ENCODE results near the gene LSM7. TPM values are rescaled to one million over a fixed set of nuclear protein-coding genes. Genes with fewer than 3 reads are reported as not detected.

The LSM7 gene
- total RNA-seq, 4 donors from 2014 or later, result 51.8 to 95.7 (median 71.9) TPM

- TF ChIP-seq CTCF (IDR thresholded peaks at IDR 0.05; ENCODE audit: low read depth), result no peak
These were observed 25.8 kb downstream of the LSM7 start for GRCh38 chr19:2302319-2303210.

GRCh38 chr19:2300533-2300932 lies 27.9 kb downstream of the LSM7 start:
- TF ChIP-seq CTCF (IDR thresholded peaks at IDR 0.05; ENCODE audit: low read depth), result no peak

- no peak for TF ChIP-seq CTCF (IDR thresholded peaks at IDR 0.05; ENCODE audit: low read depth)
These were observed 32.2 kb downstream of the LSM7 start for GRCh38 chr19:2296141-2296540.

GRCh38 chr19:2294687-2295335 lies 33.6 kb downstream of the LSM7 start:
- TF ChIP-seq CTCF (IDR thresholded peaks at IDR 0.05; ENCODE audit: low read depth), result no peak

- TF ChIP-seq CTCF (IDR thresholded peaks at IDR 0.05; ENCODE audit: low read depth), result no peak
These were observed 37.1 kb downstream of the LSM7 start for GRCh38 chr19:2291185-2291751.

GRCh38 chr19:2290441-2291184 lies 37.8 kb downstream of the LSM7 start:
- TF ChIP-seq CTCF (IDR thresholded peaks at IDR 0.05; ENCODE audit: low read depth), result no peak

All from subcutaneous adipose tissue (tissue), 4 donors.